ENCODE results near the gene OR4C16. TPM values are rescaled to one million over a fixed set of nuclear protein-coding genes. Genes with fewer than 3 reads are reported as not detected.

Gene OR4C16
- total RNA-seq, 1 experiment from 2014 or later: not detected

DNA sequence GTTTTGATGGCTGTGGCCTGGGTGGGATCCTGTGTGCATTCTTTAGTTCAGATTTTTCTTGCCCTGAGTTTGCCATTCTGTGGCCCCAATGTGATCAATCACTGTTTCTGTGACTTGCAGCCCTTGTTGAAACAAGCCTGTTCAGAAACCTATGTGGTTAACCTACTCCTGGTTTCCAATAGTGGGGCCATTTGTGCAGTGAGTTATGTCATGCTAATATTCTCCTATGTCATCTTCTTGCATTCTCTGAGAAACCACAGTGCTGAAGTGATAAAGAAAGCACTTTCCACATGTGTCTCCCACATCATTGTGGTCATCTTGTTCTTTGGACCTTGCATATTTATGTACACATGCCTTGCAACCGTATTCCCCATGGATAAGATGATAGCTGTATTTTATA, 620 bp downstream of the OR4C16 start:
- ChIA-PET POLR2A (no interaction called here), CTCF (no interaction called here)
- no peaks in the 10 kb centered on the region for H3K27me3 ChIP-seq (ENCODE audit: control insufficient read depth, insufficient read depth, low read length)
- no peak overlapping the region for H3K27ac ChIP-seq (ENCODE audit: low read length)
- DNase-seq (ENCODE audit: low read depth, low spot score) (no peak), ATAC-seq (no peak)
- in situ Hi-C loops (cut with HindIII; ENCODE audit: low pct_unique_long_range_greater_than_20kb, low sequenced_read_pairs): no loop called here
- no peaks in the 10 kb centered on the region; the same call in 1 of the 2 replicates for H3K9me3 ChIP-seq (ENCODE audit: control insufficient read depth, insufficient read depth, low read depth, low read length)
- no TSS peak for BruUV-seq (replicated peaks)
- no peaks in the 10 kb centered on the region for H3K4me1 ChIP-seq (ENCODE audit: control insufficient read depth, insufficient read depth, low read length)
- intact Hi-C loops (cut with micrococcal nuclease; ENCODE audit: unreplicated experiment): loop anchor here (5.0 to 10.0 kb wide), 2 partner anchors 35 to 58 kb away; no protein-coding TSS in a partner anchor
- no peak overlapping the region for H3K4me3 ChIP-seq (ENCODE audit: low read depth in 2 of 2, low read length in 2 of 2)
- H3K36me3 ChIP-seq (ENCODE audit: control insufficient read depth, insufficient read depth, low read length): no peaks in the 10 kb centered on the region
- TF ChIP-seq POLR2AphosphoS5 (IDR thresholded peaks at IDR 0.05; ENCODE audit: low read depth, low read length): no peak
- TF ChIP-seq, protein P1, sequence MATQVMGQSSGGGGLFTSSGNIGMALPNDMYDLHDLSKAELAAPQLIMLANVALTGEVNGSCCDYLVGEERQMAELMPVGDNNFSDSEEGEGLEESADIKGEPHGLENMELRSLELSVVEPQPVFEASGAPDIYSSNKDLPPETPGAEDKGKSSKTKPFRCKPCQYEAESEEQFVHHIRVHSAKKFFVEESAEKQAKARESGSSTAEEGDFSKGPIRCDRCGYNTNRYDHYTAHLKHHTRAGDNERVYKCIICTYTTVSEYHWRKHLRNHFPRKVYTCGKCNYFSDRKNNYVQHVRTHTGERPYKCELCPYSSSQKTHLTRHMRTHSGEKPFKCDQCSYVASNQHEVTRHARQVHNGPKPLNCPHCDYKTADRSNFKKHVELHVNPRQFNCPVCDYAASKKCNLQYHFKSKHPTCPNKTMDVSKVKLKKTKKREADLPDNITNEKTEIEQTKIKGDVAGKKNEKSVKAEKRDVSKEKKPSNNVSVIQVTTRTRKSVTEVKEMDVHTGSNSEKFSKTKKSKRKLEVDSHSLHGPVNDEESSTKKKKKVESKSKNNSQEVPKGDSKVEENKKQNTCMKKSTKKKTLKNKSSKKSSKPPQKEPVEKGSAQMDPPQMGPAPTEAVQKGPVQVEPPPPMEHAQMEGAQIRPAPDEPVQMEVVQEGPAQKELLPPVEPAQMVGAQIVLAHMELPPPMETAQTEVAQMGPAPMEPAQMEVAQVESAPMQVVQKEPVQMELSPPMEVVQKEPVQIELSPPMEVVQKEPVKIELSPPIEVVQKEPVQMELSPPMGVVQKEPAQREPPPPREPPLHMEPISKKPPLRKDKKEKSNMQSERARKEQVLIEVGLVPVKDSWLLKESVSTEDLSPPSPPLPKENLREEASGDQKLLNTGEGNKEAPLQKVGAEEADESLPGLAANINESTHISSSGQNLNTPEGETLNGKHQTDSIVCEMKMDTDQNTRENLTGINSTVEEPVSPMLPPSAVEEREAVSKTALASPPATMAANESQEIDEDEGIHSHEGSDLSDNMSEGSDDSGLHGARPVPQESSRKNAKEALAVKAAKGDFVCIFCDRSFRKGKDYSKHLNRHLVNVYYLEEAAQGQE (IDR thresholded peaks at IDR 0.05; ENCODE audit: insufficient read depth in 1 of 2, low read depth in 2 of 2, low read length in 1 of 2): no peak
- TF ChIP-seq TCF7L2 (IDR thresholded peaks at IDR 0.05; ENCODE audit: low read depth, low read length): no peak
- TF ChIP-seq SIN3A (IDR thresholded peaks at IDR 0.05; ENCODE audit: borderline replicate concordance, insufficient read depth, low read depth, low read length): no peak
- TF ChIP-seq, protein P2, sequence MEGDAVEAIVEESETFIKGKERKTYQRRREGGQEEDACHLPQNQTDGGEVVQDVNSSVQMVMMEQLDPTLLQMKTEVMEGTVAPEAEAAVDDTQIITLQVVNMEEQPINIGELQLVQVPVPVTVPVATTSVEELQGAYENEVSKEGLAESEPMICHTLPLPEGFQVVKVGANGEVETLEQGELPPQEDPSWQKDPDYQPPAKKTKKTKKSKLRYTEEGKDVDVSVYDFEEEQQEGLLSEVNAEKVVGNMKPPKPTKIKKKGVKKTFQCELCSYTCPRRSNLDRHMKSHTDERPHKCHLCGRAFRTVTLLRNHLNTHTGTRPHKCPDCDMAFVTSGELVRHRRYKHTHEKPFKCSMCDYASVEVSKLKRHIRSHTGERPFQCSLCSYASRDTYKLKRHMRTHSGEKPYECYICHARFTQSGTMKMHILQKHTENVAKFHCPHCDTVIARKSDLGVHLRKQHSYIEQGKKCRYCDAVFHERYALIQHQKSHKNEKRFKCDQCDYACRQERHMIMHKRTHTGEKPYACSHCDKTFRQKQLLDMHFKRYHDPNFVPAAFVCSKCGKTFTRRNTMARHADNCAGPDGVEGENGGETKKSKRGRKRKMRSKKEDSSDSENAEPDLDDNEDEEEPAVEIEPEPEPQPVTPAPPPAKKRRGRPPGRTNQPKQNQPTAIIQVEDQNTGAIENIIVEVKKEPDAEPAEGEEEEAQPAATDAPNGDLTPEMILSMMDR (IDR thresholded peaks at IDR 0.05): no peak

DNA sequence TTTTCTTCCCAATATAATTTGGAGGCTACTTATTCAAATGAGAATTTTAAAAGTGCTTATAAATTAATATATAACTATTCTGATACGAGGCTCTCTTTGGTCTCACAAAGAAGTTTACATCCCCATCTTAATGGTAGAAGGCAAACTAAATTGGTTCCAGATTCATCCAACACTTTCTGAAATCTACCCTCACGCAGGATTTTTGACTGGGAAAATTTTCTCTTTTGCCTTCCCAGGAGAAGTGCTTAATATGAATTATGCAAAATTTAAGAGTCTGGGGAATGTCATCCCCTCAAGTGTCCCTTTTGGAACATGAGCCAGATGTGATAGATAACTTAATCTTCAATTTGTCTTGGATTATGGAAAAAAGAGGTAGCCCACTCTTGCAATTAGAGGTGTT, 35.6 kb downstream of the OR4C16 start, which contains the start of gene OR4C11:
Gene OR4C11 (minus strand): TSS at position 101 of the 400 bp plus-strand sequence. CDS start 3,272 bp downstream, outside the sequence.
- ChIA-PET CTCF (no interaction called here), POLR2A (no interaction called here)
- Histone ChIP-seq H3K27ac (ENCODE audit: low read length) (no peak within 1 kb of the TSS), H3K27me3 (ENCODE audit: control insufficient read depth, insufficient read depth, low read length) (no peaks in the 10 kb centered on the region), H3K36me3 (ENCODE audit: control insufficient read depth, insufficient read depth, low read length) (no peaks in the 10 kb centered on the region), H3K9me3 (ENCODE audit: control insufficient read depth, insufficient read depth, low read depth, low read length) (no peaks in the 10 kb centered on the region; the same call in 1 of the 2 replicates), H3K4me3 (ENCODE audit: low read depth in 2 of 2, low read length in 2 of 2) (no peak within 1 kb of the TSS), H3K4me1 (ENCODE audit: control insufficient read depth, insufficient read depth, low read length) (no peaks in the 10 kb centered on the region)
- intact Hi-C loops (cut with micrococcal nuclease; ENCODE audit: unreplicated experiment) (loop anchor here (10.0 kb wide), 1 partner anchor 243 kb away; the partner anchor contains the start of gene OR4A15), in situ Hi-C loops (cut with HindIII; ENCODE audit: low pct_unique_long_range_greater_than_20kb, low sequenced_read_pairs) (no loop called here)
- ATAC-seq (no peak), DNase-seq (ENCODE audit: low read depth, low spot score) (no peak)
- TF ChIP-seq TCF7L2 (IDR thresholded peaks at IDR 0.05; ENCODE audit: low read depth, low read length) (no peak), SIN3A (IDR thresholded peaks at IDR 0.05; ENCODE audit: borderline replicate concordance, insufficient read depth, low read depth, low read length) (no peak), POLR2AphosphoS5 (IDR thresholded peaks at IDR 0.05; ENCODE audit: low read depth, low read length) (no peak)
- TF ChIP-seq, protein P2 (IDR thresholded peaks at IDR 0.05): no peak
- TF ChIP-seq, protein P1 (IDR thresholded peaks at IDR 0.05; ENCODE audit: insufficient read depth in 1 of 2, low read depth in 2 of 2, low read length in 1 of 2): no peak
- no TSS peak for BruUV-seq (replicated peaks)

All from Panc1 (cell line).